ENCODE measurements around the gene C4BPB. TPM values are rescaled to one million over a fixed set of nuclear protein-coding genes. Genes with fewer than 3 reads are reported as not detected.

Gene C4BPB
- total RNA-seq, 1 experiment from 2014 or later = 7.5 TPM

DNA sequence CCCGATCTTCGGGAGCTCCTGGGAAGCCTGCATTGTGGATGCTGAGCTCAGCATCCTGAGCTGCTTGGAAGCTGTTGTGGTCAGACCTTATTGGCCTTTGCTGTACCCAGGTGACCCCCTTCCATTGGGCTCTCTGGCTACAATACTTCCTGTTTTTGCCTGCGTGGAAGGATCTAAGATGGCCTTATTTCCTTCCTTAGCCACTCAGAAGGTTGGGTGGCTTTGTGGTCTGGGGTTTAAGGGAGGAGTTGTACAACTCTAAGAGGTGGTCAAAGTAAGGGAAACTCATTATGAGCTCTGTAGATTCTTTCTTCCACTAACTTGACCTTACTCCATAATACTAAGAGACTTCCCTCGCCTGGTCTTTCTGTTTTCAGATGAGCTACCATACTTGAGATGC, 17.8 kb upstream of the C4BPB start:
- CTCF ChIA-PET = no interaction called here
- Mint-ChIP-seq H3K4me1 (ENCODE audit: low read depth, unreplicated experiment) (peaks cover 11% of the 10 kb centered on the region), H3K27ac (ENCODE audit: unreplicated experiment) (no peak overlapping the region), H3K36me3 (ENCODE audit: insufficient read depth, unreplicated experiment) (peaks cover 25% of the 10 kb centered on the region), H3K27me3 (ENCODE audit: unreplicated experiment) (no peaks in the 10 kb centered on the region), H3K9me3 (ENCODE audit: low read depth, unreplicated experiment) (no peaks in the 10 kb centered on the region), H3K4me3 (ENCODE audit: low read depth, unreplicated experiment) (no peak overlapping the region)
- BruUV-seq (replicated peaks) = no TSS peak
- intact Hi-C loops (cut with micrococcal nuclease; ENCODE audit: unreplicated experiment) = loop anchor here (10.0 kb wide), 2 partner anchors 266 to 336 kb away; no protein-coding TSS in a partner anchor
- TF ChIP-seq, protein P1, sequence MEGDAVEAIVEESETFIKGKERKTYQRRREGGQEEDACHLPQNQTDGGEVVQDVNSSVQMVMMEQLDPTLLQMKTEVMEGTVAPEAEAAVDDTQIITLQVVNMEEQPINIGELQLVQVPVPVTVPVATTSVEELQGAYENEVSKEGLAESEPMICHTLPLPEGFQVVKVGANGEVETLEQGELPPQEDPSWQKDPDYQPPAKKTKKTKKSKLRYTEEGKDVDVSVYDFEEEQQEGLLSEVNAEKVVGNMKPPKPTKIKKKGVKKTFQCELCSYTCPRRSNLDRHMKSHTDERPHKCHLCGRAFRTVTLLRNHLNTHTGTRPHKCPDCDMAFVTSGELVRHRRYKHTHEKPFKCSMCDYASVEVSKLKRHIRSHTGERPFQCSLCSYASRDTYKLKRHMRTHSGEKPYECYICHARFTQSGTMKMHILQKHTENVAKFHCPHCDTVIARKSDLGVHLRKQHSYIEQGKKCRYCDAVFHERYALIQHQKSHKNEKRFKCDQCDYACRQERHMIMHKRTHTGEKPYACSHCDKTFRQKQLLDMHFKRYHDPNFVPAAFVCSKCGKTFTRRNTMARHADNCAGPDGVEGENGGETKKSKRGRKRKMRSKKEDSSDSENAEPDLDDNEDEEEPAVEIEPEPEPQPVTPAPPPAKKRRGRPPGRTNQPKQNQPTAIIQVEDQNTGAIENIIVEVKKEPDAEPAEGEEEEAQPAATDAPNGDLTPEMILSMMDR (IDR thresholded peaks at IDR 0.05; ENCODE audit: unreplicated experiment) = no peak
- no peak for DNase-seq

DNA sequence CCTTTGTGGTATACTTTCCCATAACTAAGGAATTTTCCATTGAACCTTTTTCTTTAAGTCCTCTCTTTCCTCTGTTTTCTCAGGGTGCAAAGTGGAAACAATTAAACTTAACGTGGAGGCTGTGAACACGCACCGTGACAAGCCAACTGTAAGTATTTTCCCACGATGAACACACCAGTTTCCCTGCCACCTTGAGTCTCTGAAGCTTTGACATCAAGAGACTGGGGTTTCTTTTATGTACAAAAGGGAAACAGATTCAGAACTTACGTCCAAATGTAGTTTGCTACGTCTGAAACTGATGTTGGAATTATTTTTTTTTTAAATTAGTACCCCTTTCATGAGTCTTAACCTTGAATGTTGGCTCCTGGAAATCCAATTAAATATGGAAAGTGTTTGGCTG, 17.2 kb upstream of the C4BPB start:
- H3K9me3 Mint-ChIP-seq (ENCODE audit: low read depth, unreplicated experiment) = no peaks in the 10 kb centered on the region
- no peaks in the 10 kb centered on the region for H3K27me3 Mint-ChIP-seq (ENCODE audit: unreplicated experiment)
- no TSS peak for BruUV-seq (replicated peaks)
- H3K36me3 Mint-ChIP-seq (ENCODE audit: insufficient read depth, unreplicated experiment) = peaks cover 25% of the 10 kb centered on the region
- no peak overlapping the region for H3K27ac Mint-ChIP-seq (ENCODE audit: unreplicated experiment)
- intact Hi-C loops (cut with micrococcal nuclease; ENCODE audit: unreplicated experiment) = loop anchor here (10.0 kb wide), 2 partner anchors 267 to 337 kb away; no protein-coding TSS in a partner anchor
- DNase-seq = no peak
- no peak overlapping the region for H3K4me3 Mint-ChIP-seq (ENCODE audit: low read depth, unreplicated experiment)
- TF ChIP-seq, protein P1 (IDR thresholded peaks at IDR 0.05; ENCODE audit: unreplicated experiment) = no peak
- peaks cover 11% of the 10 kb centered on the region for H3K4me1 Mint-ChIP-seq (ENCODE audit: low read depth, unreplicated experiment)
- CTCF ChIA-PET = no interaction called here

DNA sequence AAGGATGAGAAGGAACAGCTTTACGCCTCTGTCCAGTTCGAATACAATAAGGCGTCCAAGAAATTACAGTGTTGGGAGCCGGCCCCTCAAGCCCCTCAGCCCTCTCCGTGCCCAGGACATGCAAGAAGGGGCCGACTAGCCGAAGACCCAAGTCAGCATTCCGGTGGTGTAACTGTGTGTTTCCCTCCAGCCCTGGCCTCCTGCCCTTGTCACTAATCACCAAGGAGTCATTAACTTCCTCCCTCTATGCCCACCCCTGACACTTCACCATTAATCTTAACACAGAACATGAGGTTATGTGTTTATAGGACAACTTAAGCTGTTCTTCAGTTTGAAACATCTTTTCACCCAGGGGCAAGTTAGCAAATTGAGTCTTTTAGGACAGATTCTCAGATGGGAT, 16.4 kb upstream of the C4BPB start:
- TF ChIP-seq, protein P1 (IDR thresholded peaks at IDR 0.05; ENCODE audit: unreplicated experiment) = no peak
- H3K9me3 Mint-ChIP-seq (ENCODE audit: low read depth, unreplicated experiment) = no peaks in the 10 kb centered on the region
- CTCF ChIA-PET = no interaction called here
- peaks cover 25% of the 10 kb centered on the region for H3K36me3 Mint-ChIP-seq (ENCODE audit: insufficient read depth, unreplicated experiment)
- H3K27ac Mint-ChIP-seq (ENCODE audit: unreplicated experiment) = no peak overlapping the region
- no peak overlapping the region for H3K4me3 Mint-ChIP-seq (ENCODE audit: low read depth, unreplicated experiment)
- DNase-seq = no peak
- no TSS peak for BruUV-seq (replicated peaks)
- H3K4me1 Mint-ChIP-seq (ENCODE audit: low read depth, unreplicated experiment) = peaks cover 9% of the 10 kb centered on the region
- intact Hi-C loops (cut with micrococcal nuclease; ENCODE audit: unreplicated experiment) = loop anchor here (10.0 kb wide), 2 partner anchors 267 to 337 kb away; no protein-coding TSS in a partner anchor
- no peaks in the 10 kb centered on the region for H3K27me3 Mint-ChIP-seq (ENCODE audit: unreplicated experiment)

DNA sequence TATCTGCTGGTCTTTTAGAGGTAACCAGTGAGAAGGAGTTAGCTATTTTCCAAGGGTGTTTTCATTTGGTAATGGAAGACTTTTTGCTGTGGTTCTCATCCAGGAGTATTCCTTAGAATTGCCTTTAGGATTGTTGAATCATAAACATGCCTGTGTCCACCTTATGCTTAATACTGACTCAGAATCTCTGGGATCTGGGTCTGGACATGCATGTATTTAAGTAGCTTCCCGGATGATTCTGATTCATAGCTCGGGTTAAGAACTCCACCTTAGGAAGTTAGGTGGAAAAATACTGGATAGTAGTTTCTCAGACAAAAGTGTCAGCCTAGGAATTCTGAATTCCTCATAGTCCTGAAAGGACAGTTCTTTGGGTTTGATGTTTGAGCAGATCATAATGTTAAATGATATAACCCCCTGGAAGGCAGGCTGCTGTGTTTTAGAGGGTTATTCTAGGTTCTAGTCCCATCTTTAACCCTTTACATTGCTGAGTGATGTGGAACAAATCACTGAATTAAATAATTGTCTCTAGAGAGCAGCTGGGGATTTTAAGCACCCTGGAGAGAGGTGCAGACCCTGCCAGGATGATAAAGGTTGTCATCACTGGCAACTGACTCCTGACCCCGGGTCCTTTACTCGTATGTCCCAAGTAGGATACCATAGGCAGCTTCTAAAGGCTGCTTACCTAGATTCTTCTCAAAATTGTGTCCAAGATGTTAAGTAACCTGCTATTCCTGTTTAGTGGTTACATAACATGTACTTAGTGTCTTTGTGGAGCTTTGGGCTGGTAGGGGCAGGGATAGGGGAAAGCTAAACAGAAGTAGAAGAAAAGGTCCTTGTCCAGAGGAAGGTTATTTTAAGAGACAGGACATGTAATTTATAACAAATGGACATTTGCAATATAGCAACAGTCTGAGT, 14.5 kb upstream of the C4BPB start:
- intact Hi-C loops (cut with micrococcal nuclease; ENCODE audit: unreplicated experiment) = loop anchor here (10.0 kb wide), 2 partner anchors 269 to 339 kb away; no protein-coding TSS in a partner anchor
- Mint-ChIP-seq H3K4me1 (ENCODE audit: low read depth, unreplicated experiment) (peaks cover 9% of the 10 kb centered on the region), H3K9me3 (ENCODE audit: low read depth, unreplicated experiment) (no peaks in the 10 kb centered on the region), H3K36me3 (ENCODE audit: insufficient read depth, unreplicated experiment) (peaks cover 10% of the 10 kb centered on the region), H3K27me3 (ENCODE audit: unreplicated experiment) (no peaks in the 10 kb centered on the region), H3K27ac (ENCODE audit: unreplicated experiment) (no peak overlapping the region), H3K4me3 (ENCODE audit: low read depth, unreplicated experiment) (no peak overlapping the region)
- CTCF ChIA-PET = no interaction called here
- no peak for DNase-seq
- TF ChIP-seq, protein P1 (IDR thresholded peaks at IDR 0.05; ENCODE audit: unreplicated experiment) = no peak
- BruUV-seq (replicated peaks) = no TSS peak
